DND-41 (cell line): ENCODE data around the gene WDR59.

Source experiments
- CTCF ChIP-seq: IDR thresholded peaks from 2 replicates; pipeline ENCODE4 v1.5.1; 2012; ENCODE audit warnings: borderline replicate concordance, low read length, moderate library complexity, mild to moderate bottlenecking; ENCODE audit not compliant: poor library complexity, severe bottlenecking; ENCODE audit errors: extremely low read depth
- EZH2 ChIP-seq: IDR thresholded peaks from 3 replicates; pipeline ENCODE4 v1.6.1; 2012; ENCODE audit warnings: borderline replicate concordance, low read depth, mild to moderate bottlenecking, moderate library complexity, low read length, inconsistent platforms; ENCODE audit not compliant: severe bottlenecking

DNA sequence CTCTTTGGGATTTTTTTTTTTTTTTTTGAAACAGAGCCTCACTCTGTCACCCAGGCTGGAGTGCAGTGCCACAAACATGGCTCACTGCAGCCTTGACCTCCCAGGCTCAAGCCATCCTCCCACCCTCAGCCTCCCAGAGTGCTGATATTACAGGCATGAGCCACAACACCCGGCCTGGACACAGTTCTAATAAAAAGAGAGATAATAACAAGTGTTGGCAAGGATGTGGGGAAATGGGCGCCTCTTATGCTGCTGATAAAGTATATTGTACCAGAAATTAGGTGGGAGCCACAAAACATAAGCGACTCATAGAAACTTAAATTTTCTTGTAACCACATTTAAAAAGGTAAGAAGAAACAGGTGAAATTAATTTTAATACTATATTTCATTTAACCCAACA lies 159.9 kb downstream of the WDR59 start:
- TF ChIP-seq CTCF (no peak), EZH2 (no peak)
